IMR-90 (cell line): ENCODE measurements around the gene MDM2. TPM values are rescaled to one million over a fixed set of nuclear protein-coding genes. Genes with fewer than 3 reads are reported as not detected.
"Not testable (repeated sequence)": the region's sequence is repeated elsewhere in the genome, so short reads cannot be mapped to it uniquely, and the experiment has no call there.

Source experiments
- ATAC-seq: fragments of 200-7000 bp; cut with Tn5 transposase; 2 replicates; pipeline ENCODE4 v1.9.1; 2020; ENCODE audit warnings: low read depth, mild to moderate bottlenecking, moderate library complexity
- BruUV-seq: library from RNA; stranded (reverse); fragments of 400-500 nt; replicated peaks from 2 replicates; lab custom pipeline; 2021; lab: Mats Ljungman, UMichigan
- CTCF ChIA-PET: fragments of 300-600 bp; formaldehyde crosslinking; extraction: SDS; loops from one replicate; lab custom pipeline; 2021; ENCODE audit warnings: antibody characterized with exemption; lab: Yijun Ruan, JAX
- POLR2A ChIA-PET: fragments of 300-600 bp; sonication (Branson Sonifier 250); formaldehyde crosslinking; loops from one replicate; lab custom pipeline; 2022; ENCODE audit warnings: antibody characterized with exemption; ENCODE audit not compliant: unreplicated experiment; lab: Charles Lee
- DNase-seq: peaks from one replicate; pipeline ENCODE4 v3.0.0; 2013
- H2AFZ ChIP-seq: replicated peaks from 2 replicates; pipeline ENCODE3; 2013; ENCODE audit warnings: low read length, mild to moderate bottlenecking; ENCODE audit not compliant: poor library complexity
- H2AK5ac ChIP-seq: 2 replicates; pipeline ENCODE4 v1.6.1; 2013; ENCODE audit warnings: low read depth, low read length, inconsistent platforms
- H2AK9ac ChIP-seq: replicated peaks from 2 replicates; pipeline ENCODE3; 2013; ENCODE audit warnings: mild to moderate bottlenecking, low read depth, low read length, moderate library complexity; ENCODE audit not compliant: poor library complexity
- H2BK120ac ChIP-seq: 2 replicates; pipeline ENCODE4 v1.6.1; 2013; ENCODE audit warnings: low read depth, low read length, inconsistent platforms
- H2BK15ac ChIP-seq: 3 replicates; pipeline ENCODE4 v1.6.1; 2013; ENCODE audit warnings: low read depth, low read length, inconsistent platforms
- H2BK20ac ChIP-seq: 2 replicates; pipeline ENCODE4 v1.6.1; 2013; ENCODE audit warnings: low read depth, mild to moderate bottlenecking, inconsistent platforms, low read length, moderate library complexity
- H2BK5ac ChIP-seq: 2 replicates; pipeline ENCODE4 v1.6.1; 2013; ENCODE audit warnings: mild to moderate bottlenecking, low read depth, low read length, inconsistent platforms; ENCODE audit not compliant: poor library complexity, severe bottlenecking
- H3K14ac ChIP-seq: replicated peaks from 2 replicates; pipeline ENCODE4 v1.6.1; 2013; ENCODE audit warnings: low read depth, low read length, inconsistent platforms
- H3K18ac ChIP-seq: 2 replicates; pipeline ENCODE4 v1.6.1; 2013; ENCODE audit warnings: low read depth, low read length, control low read depth
- H3K23ac ChIP-seq: 2 replicates; pipeline ENCODE4 v1.6.1; 2013; ENCODE audit warnings: low read depth, low read length, inconsistent platforms
- H3K27ac ChIP-seq: 2 replicates; pipeline ENCODE4 v1.5.1; 2013; ENCODE audit warnings: mild to moderate bottlenecking, control low read depth, low read length; ENCODE audit not compliant: insufficient read depth
- H3K27me3 ChIP-seq: 2 replicates; pipeline ENCODE4 v1.6.1; 2013; ENCODE audit warnings: low read length; ENCODE audit not compliant: control insufficient read depth, insufficient read depth
- H3K36me3 ChIP-seq: 2 replicates; pipeline ENCODE4 v1.6.1; 2013; ENCODE audit warnings: low read length, mixed read lengths; ENCODE audit not compliant: control insufficient read depth, insufficient read depth
- H3K4ac ChIP-seq: 2 replicates; pipeline ENCODE4 v1.6.1; 2013; ENCODE audit warnings: low read depth, low read length, inconsistent platforms
- H3K4me1 ChIP-seq: 2 replicates; pipeline ENCODE4 v1.6.1; 2013; ENCODE audit warnings: low read length, mixed read lengths; ENCODE audit not compliant: control insufficient read depth, insufficient read depth
- H3K4me2 ChIP-seq: 2 replicates; pipeline ENCODE4 v1.6.1; 2013; ENCODE audit warnings: low read depth, mild to moderate bottlenecking, control low read depth, low read length, moderate library complexity
- H3K4me3 ChIP-seq: 2 replicates; pipeline ENCODE4 v1.5.1; 2013; ENCODE audit warnings: low read depth, mild to moderate bottlenecking, control low read depth, low read length, moderate library complexity; ENCODE audit not compliant: insufficient read depth
- H3K56ac ChIP-seq: 2 replicates; pipeline ENCODE4 v1.6.1; 2013; ENCODE audit warnings: low read length, inconsistent platforms; ENCODE audit not compliant: insufficient read depth; ENCODE audit errors: extremely low read depth
- H3K79me1 ChIP-seq, 2 experiments: 2 replicates each; pipeline ENCODE4 v1.6.1; 2013; ENCODE audit warnings: low read length in 2 of 2, inconsistent platforms in 1 of 2, low read depth in 1 of 2
- H3K9ac ChIP-seq: 2 replicates; pipeline ENCODE4 v1.6.1; 2013; ENCODE audit warnings: low read depth, low read length, control low read depth
- H3K9me1 ChIP-seq: 2 replicates; pipeline ENCODE4 v1.6.1; 2013; ENCODE audit warnings: low read length, inconsistent platforms; ENCODE audit not compliant: insufficient read depth
- H3K9me3 ChIP-seq: 2 replicates; pipeline ENCODE4 v1.6.1; 2013; ENCODE audit warnings: low read length; ENCODE audit not compliant: control insufficient read depth, insufficient read depth
- H4K20me1 ChIP-seq: 2 replicates; pipeline ENCODE4 v1.6.1; 2013; ENCODE audit warnings: low read length, inconsistent platforms; ENCODE audit not compliant: insufficient read depth
- H4K5ac ChIP-seq: 2 replicates; pipeline ENCODE4 v1.6.1; 2013; ENCODE audit warnings: mild to moderate bottlenecking, low read depth, low read length, control low read depth
- H4K8ac ChIP-seq, 2 experiments: 2 replicates each; pipeline ENCODE4 v1.6.1; 2013; ENCODE audit warnings: low read depth in 2 of 2, low read length in 2 of 2, control low read depth in 1 of 2, inconsistent platforms in 1 of 2
- H4K91ac ChIP-seq: 2 replicates; pipeline ENCODE4 v1.6.1; 2013; ENCODE audit warnings: low read depth, low read length, inconsistent platforms; ENCODE audit not compliant: insufficient read depth
- WGBS, 2 experiments: methylation state at CpG; one replicate each; pipeline versions ENCODE4 v1.1.5 to v1.1.7; 2013; ENCODE audit warnings: missing lambda C conversion rate in 2 of 2; ENCODE audit not compliant: insufficient read length in 1 of 2; ENCODE audit errors: extremely low coverage in 2 of 2; 5-methylcytosine and 5-hydroxymethylcytosine counted together
- dilution Hi-C: fragments of 300-500 bp; cut with HindIII; formaldehyde crosslinking; loops from one replicate; pipeline ENCODE4 v1.14.3; 2018; ENCODE audit warnings: low sequenced_read_pairs; ENCODE audit not compliant: unreplicated experiment
- in situ Hi-C: fragments of 300-500 bp; cut with MboI; formaldehyde crosslinking; loops from 3 replicates; pipeline ENCODE4 v1.14.3; 2019; ENCODE audit warnings: low sequenced_read_pairs, inconsistent platforms, mixed read lengths
- intact Hi-C: fragments of 100-400 bp; cut with micrococcal nuclease; formaldehyde crosslinking; loops from 2 replicates; pipeline ENCODE4 v1.10.0; 2022
- polyA plus RNA-seq, 3 experiments: library from polyadenylated mRNA; depleted of rRNA; stranded (reverse); fragments of >200 nt; gene quantifications; 2 replicates each; pipeline ENCODE4 v1.2.3, GENCODE V29; 2012; ENCODE audit warnings: low replicate concordance in 1 of 3
- total RNA-seq: library from RNA; depleted of rRNA; stranded (reverse); fragments of >200 nt; gene quantifications from 2 replicates; pipeline ENCODE4 v1.2.3, GENCODE V29; 2012

MDM2 gene
- total and polyA plus RNA-seq, 2 of the 4 experiments (the other 2 are of a cell fraction), result 21.9 to 196 TPM

- H4K5ac ChIP-seq, intact Hi-C loops, H2AFZ ChIP-seq, H4K8ac ChIP-seq, H3K27me3 ChIP-seq, H3K9me1 ChIP-seq, H3K9ac ChIP-seq, H3K9me3 ChIP-seq, H3K4me1 ChIP-seq, H3K56ac ChIP-seq, H2BK5ac ChIP-seq, H3K4me2 ChIP-seq, H2AK5ac ChIP-seq, H2BK15ac ChIP-seq, H4K91ac ChIP-seq, BruUV-seq, H2BK120ac ChIP-seq, ATAC-seq, H3K23ac ChIP-seq, in situ Hi-C loops, H2BK20ac ChIP-seq, H2AK9ac ChIP-seq, H3K27ac ChIP-seq, DNase-seq, H3K14ac ChIP-seq, H3K4ac ChIP-seq, dilution Hi-C loops, POLR2A ChIA-PET, H3K18ac ChIP-seq, CTCF ChIA-PET: not testable (repeated sequence)
- Histone ChIP-seq H4K20me1 (peaks cover 28% of the 10 kb centered on the region), H3K79me1 (peaks cover 16% of the 10 kb centered on the region in 2 experiments), H3K4me3 (peak overlapping the region; percentile 27), H3K36me3 (peaks cover 26% of the 10 kb centered on the region)
- no CpG with 5 or more reads among the region's 13 CpGs for WGBS, 2 experiments
These were observed 2.0 kb downstream of the MDM2 start for GRCh38 chr12:68810027-68810389.

GRCh38 chr12:68811573-68811972 is 3.6 kb downstream of the MDM2 start:
- H2BK120ac ChIP-seq, H2BK5ac ChIP-seq, BruUV-seq, H3K4ac ChIP-seq, H2BK15ac ChIP-seq, H3K27ac ChIP-seq, H3K4me3 ChIP-seq, H3K18ac ChIP-seq, H2AK5ac ChIP-seq, H4K8ac ChIP-seq, ATAC-seq, H3K9me1 ChIP-seq, intact Hi-C loops, DNase-seq, dilution Hi-C loops, H4K5ac ChIP-seq, H3K56ac ChIP-seq, H3K4me2 ChIP-seq, H3K4me1 ChIP-seq, H2AFZ ChIP-seq, H2BK20ac ChIP-seq, H3K14ac ChIP-seq, H3K23ac ChIP-seq, H4K91ac ChIP-seq, H3K9me3 ChIP-seq, H3K27me3 ChIP-seq, H2AK9ac ChIP-seq, in situ Hi-C loops, H3K9ac ChIP-seq: not testable (repeated sequence)
- Histone ChIP-seq H3K79me1 (peaks cover 20 to 22% of the 10 kb centered on the region in 2 experiments), H4K20me1 (peaks cover 43% of the 10 kb centered on the region), H3K36me3 (peaks cover 38% of the 10 kb centered on the region)
- 60% methylated on average over 1 of the region's 6 CpGs; no CpG with 5 or more reads in 1 of the 2 experiments for WGBS, 2 experiments
- CTCF ChIA-PET, result interaction anchor here (0.6 kb wide), 1 partner anchor 20 kb away, joined by 4 read pairs; no protein-coding TSS in a partner anchor
- POLR2A ChIA-PET, result interaction anchor here (0.6 to 0.7 kb wide), 2 partner anchors 10 to 36 kb away, joined by 4 to 8 read pairs; no protein-coding TSS in a partner anchor
